Measurements from ENCODE around the gene CNTFR.

DNA sequence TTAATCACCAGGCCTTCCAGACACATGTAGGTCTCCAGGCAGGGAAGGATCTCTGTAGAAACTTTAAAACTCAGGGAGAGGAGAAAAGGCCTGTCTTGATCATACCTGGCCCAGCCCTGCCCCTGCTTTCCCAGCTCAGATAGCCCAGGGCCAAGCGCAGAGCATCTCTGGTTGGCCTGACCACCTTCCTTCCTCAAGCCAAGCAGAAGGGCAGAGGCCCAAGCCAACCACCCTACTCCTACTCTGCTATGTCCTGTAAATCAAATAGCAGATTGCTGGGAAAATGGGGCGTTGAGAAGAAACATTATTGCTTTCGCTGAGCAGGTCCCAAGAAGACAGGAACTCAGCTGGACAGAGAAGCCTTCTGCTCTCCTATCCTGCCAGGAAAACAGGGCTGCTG, 81.1 kb downstream of the CNTFR start:
- TF ChIP-seq, protein P1, sequence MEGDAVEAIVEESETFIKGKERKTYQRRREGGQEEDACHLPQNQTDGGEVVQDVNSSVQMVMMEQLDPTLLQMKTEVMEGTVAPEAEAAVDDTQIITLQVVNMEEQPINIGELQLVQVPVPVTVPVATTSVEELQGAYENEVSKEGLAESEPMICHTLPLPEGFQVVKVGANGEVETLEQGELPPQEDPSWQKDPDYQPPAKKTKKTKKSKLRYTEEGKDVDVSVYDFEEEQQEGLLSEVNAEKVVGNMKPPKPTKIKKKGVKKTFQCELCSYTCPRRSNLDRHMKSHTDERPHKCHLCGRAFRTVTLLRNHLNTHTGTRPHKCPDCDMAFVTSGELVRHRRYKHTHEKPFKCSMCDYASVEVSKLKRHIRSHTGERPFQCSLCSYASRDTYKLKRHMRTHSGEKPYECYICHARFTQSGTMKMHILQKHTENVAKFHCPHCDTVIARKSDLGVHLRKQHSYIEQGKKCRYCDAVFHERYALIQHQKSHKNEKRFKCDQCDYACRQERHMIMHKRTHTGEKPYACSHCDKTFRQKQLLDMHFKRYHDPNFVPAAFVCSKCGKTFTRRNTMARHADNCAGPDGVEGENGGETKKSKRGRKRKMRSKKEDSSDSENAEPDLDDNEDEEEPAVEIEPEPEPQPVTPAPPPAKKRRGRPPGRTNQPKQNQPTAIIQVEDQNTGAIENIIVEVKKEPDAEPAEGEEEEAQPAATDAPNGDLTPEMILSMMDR (IDR thresholded peaks at IDR 0.05) = no peak
- no peak for TF ChIP-seq POLR2A (IDR thresholded peaks at IDR 0.05)
- TF ChIP-seq POLR2AphosphoS5 (IDR thresholded peaks at IDR 0.05; ENCODE audit: insufficient read depth in 1 of 2, low read depth in 1 of 2) = no peak
